GM19452 (cell line): ENCODE measurements around the gene FCSK.

Experiments
- ATAC-seq: cut with Tn5 transposase; IDR thresholded peaks from one replicate; pipeline ENCODE4 v1.9.1; 2021; ENCODE audit not compliant: unreplicated experiment

The FCSK gene

DNA sequence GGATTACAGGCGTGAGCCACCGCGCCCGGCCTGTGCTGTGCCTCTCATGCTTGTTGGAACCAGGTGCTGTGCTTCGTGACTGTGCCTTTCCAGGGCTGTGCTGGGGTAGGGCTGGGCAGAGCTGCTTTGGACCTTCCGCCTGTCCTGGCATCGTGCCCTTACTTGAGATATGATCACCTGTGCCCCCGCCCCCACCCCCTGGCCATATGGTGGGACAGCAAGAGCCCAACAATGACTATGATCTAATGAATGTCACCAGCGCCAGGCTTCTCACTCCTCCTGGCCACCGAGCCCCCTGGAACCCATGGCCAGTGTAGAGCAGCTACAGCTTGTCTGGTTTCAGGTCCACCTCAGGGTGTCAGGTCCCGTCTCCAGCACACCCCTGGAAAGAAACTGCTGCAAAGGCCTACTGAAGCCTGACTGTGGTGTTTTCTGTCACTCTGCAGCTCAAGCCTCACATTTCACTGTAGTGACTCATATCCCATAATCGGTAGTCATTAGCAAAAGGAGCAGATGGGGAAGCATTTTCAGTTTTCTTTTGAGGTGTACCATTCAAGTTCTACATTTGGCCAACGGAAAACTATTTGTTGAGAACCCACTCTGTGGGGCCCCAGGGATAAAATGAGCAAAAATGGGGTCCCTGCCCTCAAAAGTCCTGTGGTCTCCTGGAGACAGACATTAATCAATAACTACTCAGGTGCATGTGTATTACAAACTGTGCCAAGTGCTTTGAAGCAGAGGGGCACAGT is 22.1 kb downstream of the FCSK start:
- ATAC-seq: peak; percentile 90

DNA sequence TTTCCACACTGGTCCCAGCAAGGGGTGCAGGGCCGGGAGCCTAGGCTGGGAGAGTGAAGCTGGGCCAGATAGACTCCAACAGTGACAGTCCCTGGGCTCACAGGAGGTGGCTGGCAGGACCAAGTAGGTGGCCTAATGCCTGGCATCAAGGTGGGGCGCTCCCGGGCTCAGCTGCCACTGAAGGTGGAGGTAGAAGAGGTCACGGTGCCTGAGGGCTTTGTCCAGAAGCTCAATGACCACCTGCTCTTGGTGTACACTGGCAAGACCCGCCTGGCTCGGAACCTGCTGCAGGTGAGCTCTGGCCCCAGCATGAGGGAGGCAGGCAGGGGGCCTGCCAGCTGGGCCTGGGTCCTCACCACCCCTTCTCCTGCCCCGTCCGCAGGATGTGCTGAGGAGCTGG is 23.8 kb downstream of the FCSK start:
- no peak for ATAC-seq

DNA sequence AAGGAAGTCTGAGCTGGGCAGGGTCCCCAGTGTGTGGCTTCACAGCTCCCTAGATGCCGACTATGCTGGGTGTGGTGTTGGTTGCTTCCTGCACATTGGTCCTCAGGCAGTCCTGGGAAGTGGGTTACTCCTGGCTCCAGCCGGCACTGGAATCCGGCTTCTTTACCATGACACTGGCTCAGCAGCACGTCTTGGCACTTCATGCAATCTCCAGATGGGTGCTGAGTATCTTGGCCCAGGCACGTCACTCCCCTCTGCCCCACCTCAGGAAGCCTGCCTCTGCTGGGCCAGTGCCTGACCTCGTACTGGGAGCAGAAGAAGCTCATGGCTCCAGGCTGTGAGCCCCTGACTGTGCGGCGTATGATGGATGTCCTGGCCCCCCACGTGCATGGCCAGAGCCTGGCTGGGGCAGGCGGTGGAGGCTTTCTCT is 24.5 kb downstream of the FCSK start:
- no peak for ATAC-seq

DNA sequence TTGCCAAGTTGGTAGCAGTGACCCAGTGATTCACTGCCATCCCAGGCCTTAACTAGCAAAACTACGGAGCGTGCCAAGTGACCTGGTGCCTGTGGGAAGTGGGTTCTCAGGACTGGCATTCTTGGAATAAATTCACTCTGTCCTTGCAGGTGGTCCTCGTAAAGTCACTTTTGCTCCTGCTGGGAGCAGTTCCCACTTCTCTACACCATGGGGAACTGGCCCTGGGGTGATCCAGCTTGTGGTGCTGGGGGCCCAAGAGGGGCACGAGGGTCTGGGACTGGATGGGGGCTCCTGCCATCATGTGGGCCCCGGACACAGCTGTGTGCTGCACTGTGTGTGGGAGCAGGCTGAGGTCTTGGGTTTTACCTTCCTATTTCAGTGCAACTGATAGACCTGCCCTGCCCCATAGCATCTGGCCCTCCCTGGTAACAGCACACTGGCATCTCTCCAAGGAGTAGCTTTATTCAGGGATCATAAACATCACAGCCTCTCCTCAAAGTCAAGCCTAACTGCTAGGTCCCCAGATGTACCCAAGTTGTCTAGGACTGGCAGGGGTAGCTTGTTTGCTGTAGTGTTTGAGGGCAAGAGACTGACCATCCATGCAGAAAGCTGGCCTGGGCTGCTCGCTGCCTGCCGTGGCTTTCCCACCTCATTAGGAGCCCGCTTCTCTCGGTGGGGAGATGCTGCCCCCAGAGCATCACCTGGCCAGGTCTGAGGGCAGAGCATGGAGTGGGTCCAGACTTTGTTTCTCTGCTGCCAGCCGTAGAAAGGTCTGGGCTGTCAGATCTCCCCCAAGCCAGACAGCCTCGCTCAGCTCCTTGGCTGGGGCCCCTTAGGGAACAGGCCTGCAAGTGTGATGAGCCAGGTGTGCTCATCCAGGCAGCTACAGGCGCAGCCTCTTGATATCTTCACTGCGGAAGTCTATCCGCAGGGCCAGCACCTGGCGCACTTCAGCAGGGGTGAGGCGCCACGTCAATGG is 26.0 kb downstream of the FCSK start:
- no peak for ATAC-seq

DNA sequence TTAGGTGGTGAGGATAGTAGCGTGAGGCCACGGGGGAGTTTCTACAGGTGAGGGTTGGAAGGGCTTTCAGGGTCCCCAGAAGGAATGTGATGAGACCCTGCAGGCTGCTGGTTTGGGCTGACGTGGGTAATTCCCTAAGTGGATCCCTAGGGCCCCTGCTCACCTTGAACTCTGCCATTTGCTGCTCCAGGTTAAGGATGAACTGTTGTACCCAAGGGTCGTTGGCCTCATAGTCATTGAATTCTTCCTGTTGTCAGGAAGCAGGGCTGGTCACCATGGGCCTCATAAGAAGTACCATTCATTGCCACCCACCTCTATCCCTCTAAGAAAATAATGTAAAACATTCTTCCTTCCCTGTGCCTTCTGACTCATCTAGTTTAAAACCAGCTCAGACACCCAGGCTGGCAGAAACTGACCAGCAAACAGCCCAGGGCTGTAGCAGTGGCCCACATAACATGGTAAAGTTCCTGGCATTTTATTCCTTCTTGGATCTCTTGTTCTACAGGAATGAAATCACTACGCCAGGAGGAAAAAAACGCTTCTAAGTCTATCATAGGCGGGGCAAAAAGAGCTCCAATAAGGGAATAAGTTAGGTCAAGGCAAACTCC is 27.6 kb downstream of the FCSK start:
- ATAC-seq: no peak

- ATAC-seq: no peak
Measured at GRCh38 chr16:70482624-70483023, 28.2 kb downstream of the FCSK start.

- ATAC-seq: peak; percentile 63
Measured at GRCh38 chr16:70483426-70483825, 29.0 kb downstream of the FCSK start.

DNA sequence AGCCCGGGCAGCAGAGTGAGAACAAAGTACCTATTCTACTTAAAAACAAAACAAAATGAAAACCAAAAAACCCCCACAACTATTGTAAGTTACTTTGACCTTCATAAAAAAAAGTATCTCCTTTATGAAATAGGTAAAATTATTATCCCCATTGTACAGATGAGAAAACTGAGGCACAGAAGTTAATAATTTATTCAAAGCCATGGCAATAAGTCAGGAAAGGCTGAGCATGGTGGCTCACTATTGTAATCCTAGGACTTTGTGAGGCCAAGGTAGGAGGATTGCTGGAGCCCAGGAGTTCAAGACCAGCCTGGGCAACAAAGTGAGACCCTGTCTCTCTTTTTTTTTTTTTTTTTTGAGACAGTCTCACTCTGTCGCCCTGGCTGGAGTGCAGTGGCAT is 30.5 kb downstream of the FCSK start:
- ATAC-seq: no peak

DNA sequence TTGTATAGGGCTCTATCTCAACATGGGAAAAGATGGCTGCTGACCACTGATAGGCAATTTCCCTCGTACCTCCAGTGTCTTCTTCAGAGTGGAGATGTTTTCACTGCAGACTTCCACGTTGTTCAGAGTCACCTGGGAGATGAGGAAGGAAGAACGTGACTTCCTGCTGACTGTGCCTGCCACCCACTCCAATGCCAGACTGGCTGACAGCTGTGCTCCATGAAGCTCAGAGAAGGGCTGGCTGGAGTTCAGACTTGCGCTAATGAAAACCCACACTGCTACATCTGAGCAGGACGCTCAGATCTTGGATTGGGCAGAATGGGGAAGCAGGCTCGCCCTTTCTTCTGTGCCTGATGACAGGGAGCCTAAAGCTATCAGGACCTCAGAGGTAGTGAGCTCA is 35.9 kb downstream of the FCSK start:
- no peak for ATAC-seq

- no peak for ATAC-seq
Measured at GRCh38 chr16:70493802-70494201, 39.4 kb downstream of the FCSK start.

DNA sequence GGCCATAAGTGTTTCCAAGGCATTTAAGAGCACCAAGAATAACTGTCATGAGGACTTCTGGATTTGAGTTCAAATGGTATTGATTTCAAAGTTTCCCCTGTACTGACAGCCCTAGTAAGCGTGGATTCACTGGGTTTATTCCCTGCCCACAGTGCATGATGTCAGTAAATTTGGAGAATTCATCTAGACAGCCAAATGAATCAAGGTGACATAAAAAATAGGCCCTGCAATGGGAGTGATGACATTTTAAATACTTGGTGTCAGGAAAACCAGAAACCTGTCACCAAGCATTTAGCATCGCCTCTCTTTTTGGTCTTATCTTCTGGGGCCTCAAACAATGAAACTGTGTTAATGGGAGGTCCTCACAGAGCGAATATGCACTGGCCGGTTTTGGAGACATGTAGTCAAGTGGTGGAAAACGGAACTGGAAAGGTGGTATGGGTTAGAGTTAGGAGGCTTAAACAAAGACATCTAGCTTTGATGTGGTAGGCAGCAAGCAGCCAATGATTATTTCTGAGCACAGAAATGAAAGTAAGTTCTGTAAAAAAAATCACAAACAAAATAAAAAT is 39.9 kb downstream of the FCSK start:
- ATAC-seq: no peak

- ATAC-seq: no peak
Measured at GRCh38 chr16:70494777-70495176, 40.4 kb downstream of the FCSK start.

GRCh38 chr16:70495425-70496182 is 41.2 kb downstream of the FCSK start:
- ATAC-seq: no peak

GRCh38 chr16:70496513-70496912 is 42.1 kb downstream of the FCSK start:
- no peak for ATAC-seq

DNA sequence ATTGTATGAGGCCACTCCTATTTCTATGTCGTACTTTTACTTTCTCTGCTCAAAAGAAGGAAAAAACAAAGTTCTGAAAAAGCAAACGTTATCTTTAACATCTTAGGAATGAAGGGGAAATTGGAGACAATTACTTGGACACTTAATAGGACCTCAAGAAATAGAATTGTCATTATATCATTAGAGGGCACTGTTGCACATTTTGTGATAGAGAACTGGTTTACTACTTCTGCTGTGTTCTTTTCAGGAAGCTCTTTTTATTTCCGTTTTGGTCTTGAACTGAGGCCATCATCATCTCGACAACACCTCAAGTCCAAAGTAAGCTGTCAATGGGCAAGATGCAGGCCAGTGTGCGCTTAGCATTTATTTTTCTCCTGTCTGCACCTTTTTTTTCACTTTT is 54.4 kb downstream of the FCSK start:
- no peak for ATAC-seq

DNA sequence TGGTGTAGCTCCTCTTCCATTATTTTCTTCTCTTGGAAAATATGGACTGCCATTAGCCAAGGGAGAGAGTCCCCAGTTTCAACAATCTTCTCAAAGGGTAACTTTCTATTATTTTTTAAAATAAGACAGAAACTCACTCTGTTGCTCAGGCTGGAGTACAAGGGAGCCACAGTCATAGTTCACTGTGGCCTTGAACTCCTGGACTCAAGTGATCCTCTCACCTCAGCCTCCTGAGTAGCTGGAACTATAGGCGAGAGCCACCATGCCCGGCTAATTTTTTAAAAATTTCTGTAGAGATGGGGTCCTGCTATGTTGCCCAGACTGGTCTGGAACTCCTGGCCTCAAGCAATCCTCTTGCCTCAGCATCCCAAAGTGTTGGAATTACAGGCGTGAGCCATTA is 55.8 kb downstream of the FCSK start:
- no peak for ATAC-seq

- ATAC-seq: no peak
Measured at GRCh38 chr16:70511833-70512232, 57.4 kb downstream of the FCSK start.

DNA sequence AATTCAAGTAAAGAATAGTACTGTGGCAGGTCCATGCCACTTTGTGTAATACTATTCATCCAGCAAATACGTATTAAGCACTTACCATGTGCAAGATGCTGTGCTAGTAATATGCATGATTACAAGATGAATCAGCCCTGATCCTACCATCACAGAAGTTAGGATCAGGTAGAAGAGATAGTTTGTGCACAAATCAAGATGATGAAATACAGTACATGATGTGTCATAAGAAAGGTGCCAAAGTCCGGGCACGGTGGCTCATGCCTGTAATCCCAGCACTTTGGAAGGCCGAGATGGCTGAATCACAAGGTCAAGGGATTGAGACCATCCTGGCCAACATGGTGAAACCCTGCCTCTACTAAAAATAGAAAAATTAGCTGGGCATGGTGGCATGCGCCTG is 58.1 kb downstream of the FCSK start:
- no peak for ATAC-seq

GRCh38 chr16:70520612-70521297 is 66.4 kb downstream of the FCSK start:
- ATAC-seq: peak; percentile 39
